Fibroblast of pulmonary artery (primary cell): Measurements from ENCODE around the gene SLC4A1AP.

Experiments used
- DNase-seq: peaks from one replicate; pipeline ENCODE4 v3.0.0-alpha.2; 2010; ENCODE audit warnings: low read depth
- H3K4me3 ChIP-seq: replicated peaks from 2 replicates; pipeline ENCODE4 v1.5.1; 2011; ENCODE audit warnings: low read depth, mild to moderate bottlenecking, control low read depth, low read length, moderate library complexity
- CTCF ChIP-seq: IDR thresholded peaks from 2 replicates; pipeline ENCODE4 v1.5.1; 2011; ENCODE audit warnings: mild to moderate bottlenecking, control low read depth, low read length, inconsistent platforms; ENCODE audit errors: missing control alignments

SLC4A1AP gene

GRCh38 chr2:27742571-27742970, 78.9 kb downstream of the SLC4A1AP start:
- no peak for DNase-seq
- H3K4me3 ChIP-seq, result no peak overlapping the region
- no peak for TF ChIP-seq CTCF
